HG03571 (cell line): ENCODE data around the gene MAGI1.

Source experiments
- ATAC-seq: cut with Tn5 transposase; IDR thresholded peaks from one replicate; pipeline ENCODE4 v1.9.1; 2021; ENCODE audit not compliant: unreplicated experiment

MAGI1 gene

DNA sequence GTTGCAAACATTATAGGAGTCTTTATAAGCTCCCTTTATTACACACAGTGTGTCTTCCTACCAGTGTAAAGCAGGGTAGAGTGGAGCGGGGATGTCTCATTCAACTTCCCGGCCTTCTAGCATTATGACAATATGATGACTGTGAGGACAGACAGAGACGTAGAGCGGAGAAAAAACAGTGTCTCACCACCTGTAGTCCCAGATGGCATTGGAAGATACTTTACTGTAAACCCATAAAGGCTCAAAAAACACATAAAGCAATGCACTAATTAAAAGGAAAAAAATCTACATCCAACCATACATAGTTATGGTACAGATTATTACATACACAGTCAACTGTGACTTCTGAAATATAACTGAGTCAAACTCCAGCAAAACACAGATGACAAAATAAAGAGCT lies 383.7 kb downstream of the MAGI1 start:
- no peak for ATAC-seq

DNA sequence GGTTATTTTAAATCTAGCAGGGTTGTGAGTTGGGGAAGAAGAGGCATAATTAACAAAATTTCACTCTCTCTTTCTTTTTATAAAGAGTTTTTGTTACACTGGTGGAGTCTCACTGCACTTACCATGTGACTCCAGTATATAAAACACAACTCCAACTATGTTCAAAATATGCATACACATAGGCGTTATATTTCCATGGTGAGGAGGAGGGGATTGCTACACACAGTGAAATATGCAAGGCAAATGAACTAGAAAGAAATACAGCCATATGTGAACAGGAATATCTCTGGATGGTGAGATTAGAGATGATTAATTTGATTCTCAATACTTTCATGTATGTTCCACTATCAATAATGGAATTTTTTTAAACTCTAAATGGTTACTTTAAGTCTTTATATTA lies 385.0 kb downstream of the MAGI1 start:
- no peak for ATAC-seq

GRCh38 chr3:65650247-65650646 lies 388.5 kb downstream of the MAGI1 start:
- ATAC-seq: no peak

- no peak for ATAC-seq
These were observed 391.3 kb downstream of the MAGI1 start for GRCh38 chr3:65647369-65647768.

DNA sequence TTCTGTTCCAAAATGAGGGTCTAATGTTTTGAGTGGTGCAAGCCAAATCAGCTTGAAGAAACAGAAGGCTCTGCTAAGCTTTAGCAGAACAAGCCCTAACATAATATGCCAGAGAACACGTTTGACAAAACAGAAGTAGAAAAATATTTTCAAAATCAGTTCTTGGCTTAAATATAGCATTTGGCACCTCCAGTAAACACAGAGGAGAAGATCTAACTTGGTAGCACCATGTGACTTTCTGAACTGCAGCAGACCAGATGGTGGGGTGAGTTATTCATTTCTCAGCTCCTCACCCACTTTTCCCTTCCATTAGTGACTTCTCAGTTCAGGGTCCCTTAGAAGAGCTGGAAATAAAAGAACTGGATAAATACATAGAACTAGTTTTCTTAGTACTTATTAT lies 395.8 kb downstream of the MAGI1 start:
- no peak for ATAC-seq

DNA sequence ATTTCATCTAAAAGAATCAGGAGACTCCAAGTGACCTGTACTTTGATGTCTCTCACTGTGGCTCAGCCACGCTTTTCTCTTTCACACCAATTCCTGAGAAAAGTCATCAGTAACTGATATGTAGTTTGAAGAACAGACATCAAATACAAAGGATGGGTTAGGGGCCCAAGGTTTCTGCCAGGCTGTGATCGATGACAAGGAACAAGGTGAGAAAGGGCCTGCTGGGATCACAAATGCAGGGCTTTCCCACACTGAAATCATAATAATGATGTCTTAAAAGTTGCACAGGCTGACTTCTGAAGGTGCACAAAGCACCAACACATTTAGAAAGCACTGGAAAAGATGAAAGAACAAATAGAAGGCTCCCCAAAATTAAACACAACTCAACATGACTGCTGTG lies 396.9 kb downstream of the MAGI1 start:
- ATAC-seq: no peak

GRCh38 chr3:65641045-65641444 lies 397.7 kb downstream of the MAGI1 start:
- no peak for ATAC-seq

DNA sequence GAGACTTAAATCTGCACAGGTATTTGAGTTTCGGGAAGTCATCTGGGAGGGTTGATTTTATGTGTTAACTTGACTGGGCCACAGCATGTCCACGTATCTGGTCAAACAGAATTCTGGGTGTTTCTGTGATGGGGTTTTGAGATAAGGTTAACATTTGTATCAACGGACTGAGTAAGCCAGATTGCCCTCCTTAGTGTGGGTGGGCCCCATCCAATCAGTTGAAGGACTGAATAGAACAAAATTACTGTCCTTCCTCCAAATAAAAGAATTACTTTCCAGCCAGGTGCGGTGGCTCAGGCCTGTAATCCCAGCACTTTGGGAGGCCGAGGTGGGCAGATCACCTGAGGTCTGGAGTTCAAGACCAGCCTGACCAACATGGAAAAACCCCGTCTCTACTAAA lies 399.3 kb downstream of the MAGI1 start:
- no peak for ATAC-seq

DNA sequence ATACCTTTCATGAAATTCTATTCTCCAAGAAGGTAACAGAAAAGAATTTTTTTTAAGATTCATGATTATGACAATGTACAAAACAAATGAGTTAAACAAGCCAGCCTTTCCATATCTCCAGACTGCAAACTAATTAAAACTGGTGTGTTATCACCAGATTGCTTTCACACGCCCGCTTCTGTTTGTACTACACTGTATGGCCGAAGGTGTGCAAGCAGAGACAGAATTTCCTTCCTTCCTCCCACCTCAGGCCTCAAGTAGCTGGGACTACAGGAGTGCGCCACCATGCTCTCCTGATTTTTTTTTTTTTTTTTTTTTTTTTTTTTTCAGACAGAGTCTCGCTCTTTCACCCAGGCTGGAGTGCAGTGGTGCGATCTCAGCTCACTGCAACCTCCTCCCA lies 400.4 kb downstream of the MAGI1 start:
- no peak for ATAC-seq

DNA sequence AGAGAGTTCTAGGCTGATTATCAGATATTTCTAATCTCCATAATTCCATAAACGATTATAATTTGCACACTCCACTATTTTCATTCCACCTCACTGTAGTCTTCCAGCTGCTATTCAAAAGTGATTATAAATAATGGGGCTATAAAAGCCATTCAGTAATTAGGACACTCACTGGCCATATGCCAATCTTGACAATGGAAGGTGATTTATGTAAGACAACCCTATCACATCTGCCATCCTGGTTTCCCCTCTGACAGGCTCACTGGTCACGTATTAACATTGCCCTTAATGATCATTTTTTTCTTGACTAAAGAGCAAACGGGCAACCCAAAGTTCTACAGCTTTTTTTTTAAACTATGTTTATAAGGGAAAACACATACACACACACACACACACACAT lies 402.4 kb downstream of the MAGI1 start:
- ATAC-seq: no peak

DNA sequence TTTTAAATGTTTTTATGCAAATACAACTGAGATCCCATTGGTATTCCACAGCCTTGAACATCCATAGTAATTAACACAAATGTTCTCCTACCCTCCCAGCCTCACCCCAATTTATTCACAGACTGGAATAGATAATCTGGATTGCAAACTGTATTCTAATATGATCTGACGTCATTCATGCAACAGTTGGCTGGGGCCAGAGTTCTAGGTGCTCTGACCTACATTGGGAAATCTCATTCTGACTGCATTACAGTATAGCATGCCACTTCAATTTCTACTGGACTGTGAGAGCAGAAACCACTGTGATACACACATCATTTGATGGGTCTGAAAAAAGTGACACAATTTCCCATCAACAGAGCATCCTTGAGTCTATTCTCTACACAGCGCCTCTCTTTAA lies 403.1 kb downstream of the MAGI1 start:
- no peak for ATAC-seq

DNA sequence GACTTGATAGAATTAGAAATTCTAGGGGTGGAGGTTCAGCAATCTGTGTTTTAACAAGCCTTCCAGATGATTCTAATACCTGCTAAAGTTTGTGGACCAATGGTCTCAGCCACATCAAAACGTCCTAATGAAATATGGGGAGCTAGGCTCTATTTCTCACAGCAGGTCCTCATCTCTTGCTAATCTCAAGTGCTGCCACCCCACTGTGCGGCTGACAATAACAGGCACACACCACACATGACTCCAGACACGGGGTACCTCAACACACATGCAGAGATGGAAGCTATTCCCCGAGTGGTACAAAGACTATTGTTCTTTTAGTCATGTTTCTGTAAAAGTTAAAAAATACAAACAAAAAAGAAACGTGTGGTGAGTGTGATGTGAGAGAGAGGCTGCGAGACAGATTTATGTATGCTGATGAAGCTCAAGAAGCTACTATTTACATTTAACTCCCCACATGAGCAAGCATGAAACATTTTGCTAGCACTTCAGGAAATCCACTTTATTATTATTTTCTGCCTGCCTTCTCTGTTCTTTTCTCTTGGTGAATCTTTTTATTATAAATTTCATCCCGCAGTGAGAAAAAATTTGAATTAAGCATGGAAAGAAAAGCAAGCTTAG lies 405.6 kb downstream of the MAGI1 start:
- ATAC-seq: no peak

- no peak for ATAC-seq
These were observed 406.3 kb downstream of the MAGI1 start for GRCh38 chr3:65632414-65632813.

DNA sequence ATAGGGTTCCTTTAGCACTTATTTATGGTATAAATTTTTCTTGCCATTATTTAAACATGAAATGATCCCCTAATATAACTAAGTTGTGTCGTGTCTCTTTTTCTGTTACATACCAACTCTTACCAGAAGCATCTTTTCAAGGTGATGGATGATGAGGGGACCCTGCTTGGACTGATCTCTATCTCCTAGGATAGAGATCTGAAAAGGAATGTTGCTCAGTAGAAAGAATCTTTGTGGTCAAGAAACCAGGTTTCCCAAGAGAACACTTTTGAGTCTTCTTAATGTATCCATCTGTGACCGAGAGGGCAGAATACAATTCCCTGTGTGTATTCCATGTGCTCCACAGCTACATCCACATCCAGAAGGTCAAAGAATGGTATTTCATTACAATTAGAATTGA lies 409.7 kb downstream of the MAGI1 start:
- no peak for ATAC-seq

GRCh38 chr3:65627062-65627461 lies 411.7 kb downstream of the MAGI1 start:
- ATAC-seq: no peak

- no peak for ATAC-seq
These were observed 413.4 kb downstream of the MAGI1 start for GRCh38 chr3:65625305-65625704.

DNA sequence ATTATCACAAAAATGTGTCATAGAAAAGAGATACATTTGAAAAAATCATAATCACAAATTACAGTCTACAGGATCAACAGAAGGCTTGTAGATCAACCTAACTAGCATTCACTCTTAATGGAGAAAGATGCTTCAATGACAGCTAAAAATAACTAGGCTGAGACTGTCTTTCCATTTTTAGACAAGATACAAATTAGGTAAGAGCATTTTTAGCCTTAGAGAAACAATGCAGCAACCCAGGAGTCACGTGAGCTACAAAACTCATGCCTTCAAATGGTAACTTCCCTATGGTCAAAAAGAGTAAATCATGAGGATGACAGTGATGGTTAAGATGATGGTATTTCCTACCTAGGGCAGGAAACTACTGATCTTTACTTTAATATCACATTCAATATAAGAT lies 415.4 kb downstream of the MAGI1 start:
- no peak for ATAC-seq

GRCh38 chr3:65619888-65620287 lies 418.8 kb downstream of the MAGI1 start:
- no peak for ATAC-seq

GRCh38 chr3:65619451-65619881 lies 419.3 kb downstream of the MAGI1 start:
- ATAC-seq: no peak

- ATAC-seq: no peak
These were observed 420.1 kb downstream of the MAGI1 start for GRCh38 chr3:65618599-65618998.

DNA sequence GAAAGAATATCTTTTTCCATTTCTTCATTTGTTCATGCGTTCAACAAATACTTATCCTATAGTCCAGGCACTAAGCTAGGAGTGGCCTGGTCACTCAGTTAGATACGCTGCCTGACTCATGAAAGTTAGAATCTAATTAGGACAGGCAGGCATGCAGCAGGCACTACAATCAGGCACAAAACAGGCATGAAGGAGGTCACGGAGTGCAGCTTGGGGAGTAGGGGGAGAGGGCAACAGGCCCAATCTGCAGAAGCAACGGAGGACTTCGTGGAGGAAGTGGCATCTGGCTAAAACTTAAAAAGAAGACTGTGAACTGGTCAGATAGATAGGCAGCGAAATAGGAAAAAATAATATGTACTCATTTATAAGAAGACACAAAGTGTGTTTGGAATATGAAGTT lies 420.9 kb downstream of the MAGI1 start:
- no peak for ATAC-seq

DNA sequence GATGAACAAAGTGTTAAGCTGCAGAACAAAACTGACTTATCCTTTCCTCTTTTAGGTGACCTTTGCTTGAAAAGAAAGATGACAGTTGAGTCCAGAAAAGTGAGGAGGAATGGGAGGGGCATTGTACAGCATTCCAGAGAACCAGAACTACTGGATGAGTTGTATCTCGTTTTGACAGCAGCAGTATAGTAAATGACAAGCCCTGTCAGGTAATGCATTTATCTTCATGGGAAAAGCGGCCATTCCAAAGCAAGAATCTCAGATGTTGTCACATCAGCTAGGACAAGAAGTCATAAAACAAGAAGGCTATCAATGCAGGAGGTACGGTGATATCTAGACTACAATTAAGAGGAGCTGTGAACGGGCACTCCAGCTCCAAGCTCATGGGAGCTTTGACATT lies 421.5 kb downstream of the MAGI1 start:
- ATAC-seq: no peak

DNA sequence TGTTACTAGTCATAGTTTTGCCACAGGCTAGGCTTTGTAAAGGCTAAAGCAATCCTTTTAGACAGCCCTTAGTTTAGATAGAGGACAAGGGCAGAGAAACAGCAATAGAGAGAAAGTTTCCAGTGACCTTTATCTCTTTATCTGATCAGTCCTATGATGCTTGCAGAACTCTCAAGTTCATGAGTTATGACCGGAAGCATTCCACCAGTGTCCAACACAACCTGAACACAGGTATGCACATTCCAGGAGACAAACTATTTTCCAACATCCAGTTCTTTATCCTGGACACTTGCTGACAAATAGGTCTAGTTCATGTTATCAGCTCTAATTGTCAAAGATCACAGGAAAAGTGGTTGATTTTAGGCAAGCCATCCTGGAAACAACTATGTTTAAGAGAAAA lies 422.2 kb downstream of the MAGI1 start:
- ATAC-seq: no peak

- no peak for ATAC-seq
These were observed 423.4 kb downstream of the MAGI1 start for GRCh38 chr3:65615329-65615728.
